Natural killer cell (primary cell): ENCODE results near the gene SBNO2. TPM values are rescaled to one million over a fixed set of nuclear protein-coding genes. Genes with fewer than 3 reads are reported as not detected.

ENCODE experiments used
- ATAC-seq, 3 donors: fragments of 150-1000 bp in 2 of 3; fragments of 200-7000 bp in 1 of 3; cut with Tn5 transposase; 1 replicate in 1 of 3; 2 replicates in 2 of 3; pipeline ENCODE4 v1.10.0; 2021; ENCODE audit warnings: mild to moderate bottlenecking in 2 of 3, moderate library complexity in 2 of 3
- DNase-seq, 2 donors: peaks; one replicate each; pipeline versions ENCODE4 v3.0.0 to v3.0.0-alpha.2; 2013 to 2021; ENCODE audit warnings: mixed read lengths in 1 of 2
- H3K27ac ChIP-seq: one replicate; pipeline ENCODE4 v1.5.1; 2013; ENCODE audit warnings: mild to moderate bottlenecking, low read length
- H3K27me3 ChIP-seq: one replicate; pipeline ENCODE4 v1.6.1; 2013; ENCODE audit warnings: low read length; ENCODE audit not compliant: control insufficient read depth, insufficient read depth
- H3K36me3 ChIP-seq: one replicate; pipeline ENCODE4 v1.6.1; 2013; ENCODE audit warnings: low read length; ENCODE audit not compliant: control insufficient read depth, insufficient read depth
- H3K4me1 ChIP-seq: one replicate; pipeline ENCODE4 v1.6.1; 2013; ENCODE audit warnings: low read length; ENCODE audit not compliant: control insufficient read depth, insufficient read depth
- H3K4me3 ChIP-seq: one replicate; pipeline ENCODE4 v1.5.1; 2013; ENCODE audit warnings: low read length
- H3K9me3 ChIP-seq: one replicate; pipeline ENCODE4 v1.6.1; 2013; ENCODE audit warnings: low read length; ENCODE audit not compliant: control insufficient read depth, insufficient read depth
- H3K27ac Mint-ChIP-seq, 2 donors: one replicate each; pipeline ENCODE4 v1.8.0; 2022; ENCODE audit warnings: mild to moderate bottlenecking in 2 of 2, mixed read lengths in 2 of 2, moderate library complexity in 1 of 2
- H3K27me3 Mint-ChIP-seq, 2 donors: one replicate each; pipeline ENCODE4 v1.8.0; 2022; ENCODE audit warnings: low read depth in 2 of 2, mixed read lengths in 2 of 2
- H3K36me3 Mint-ChIP-seq: one replicate; pipeline ENCODE4 v1.8.0; 2022; ENCODE audit warnings: mixed read lengths
- H3K4me1 Mint-ChIP-seq, 2 donors: one replicate each; pipeline ENCODE4 v1.8.0; 2022; ENCODE audit warnings: mixed read lengths in 2 of 2
- H3K4me3 Mint-ChIP-seq: one replicate; pipeline ENCODE4 v1.8.0; 2022; ENCODE audit warnings: mild to moderate bottlenecking, moderate library complexity, mixed read lengths
- H3K9me3 Mint-ChIP-seq, 2 donors: one replicate each; pipeline ENCODE4 v1.8.0; 2022; ENCODE audit warnings: mixed read lengths in 2 of 2
- CTCF ChIP-seq: fragments of 200-600 bp; IDR thresholded peaks from one replicate; pipeline ENCODE4 v1.8.0; 2022; ENCODE audit warnings: antibody characterized with exemption
- WGBS: methylation state at CpG from one replicate; pipeline ENCODE4 v1.1.7; 2013; ENCODE audit warnings: missing lambda C conversion rate; ENCODE audit not compliant: insufficient coverage; 5-methylcytosine and 5-hydroxymethylcytosine counted together
- intact Hi-C: fragments of 100-400 bp; cut with micrococcal nuclease; formaldehyde crosslinking; loops from one replicate; pipeline ENCODE4 v1.14.2; 2022
- total RNA-seq, 4 donors: library from RNA; stranded (reverse); fragments of 120-200 nt in 1 of 4; gene quantifications; one replicate each; pipeline versions ENCODE4 v1.2.3 to v1.2.4, GENCODE V29; 2013 to 2022

Gene SBNO2
- total RNA-seq, 3 donors from 2014 or later (not counting 1 experiment from before 2014, with no cell fraction given), result 92.0 to 106 (median 94.3) TPM

DNA sequence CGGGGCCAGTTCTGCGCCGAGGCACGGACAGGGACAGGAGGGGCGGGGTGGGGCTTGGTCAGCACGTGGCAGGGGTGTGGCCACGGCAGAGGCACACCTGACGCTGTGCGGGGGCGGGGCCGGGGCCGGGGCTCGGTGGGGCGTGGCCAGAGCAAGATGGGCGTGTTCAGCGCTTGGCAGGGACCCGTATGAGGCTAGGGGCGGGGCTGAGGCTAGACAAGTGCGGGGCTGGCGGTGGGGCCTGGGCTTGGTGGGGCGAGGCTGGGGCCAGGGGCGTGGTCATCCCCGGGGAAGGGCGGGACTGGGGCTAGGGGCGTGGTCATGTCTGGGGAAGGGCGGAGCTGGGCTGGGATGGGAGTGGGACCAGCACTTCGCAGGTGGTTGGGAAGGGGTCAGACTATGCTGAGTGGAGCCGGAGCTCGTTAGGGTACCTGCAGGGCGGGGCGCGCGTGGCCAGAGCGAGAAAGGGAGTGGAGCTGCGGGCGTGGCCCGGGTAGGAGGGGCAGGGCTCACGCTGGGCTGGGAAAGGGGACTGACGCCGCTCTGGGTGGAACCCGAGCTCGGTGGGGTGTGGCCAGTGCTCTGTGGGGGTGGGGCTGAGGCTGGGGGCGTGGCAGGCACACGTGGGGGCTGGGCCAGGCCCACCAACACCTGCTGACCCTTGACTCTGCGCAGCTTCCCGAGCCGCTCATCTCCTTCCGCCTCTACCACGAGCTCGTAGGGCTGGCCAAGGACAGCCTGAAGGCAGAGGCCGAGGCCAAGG lies 91.7 kb downstream of the SBNO2 start:
- ATAC-seq, result peak; percentile 41 to 67 (median 43)
- no peak for TF ChIP-seq CTCF
- no peaks in the 10 kb centered on the region for H3K9me3 ChIP-seq
- peak overlapping the region; percentile 8 for H3K27ac ChIP-seq
- intact Hi-C loops, result no loop called here
- H3K36me3 ChIP-seq, result peaks cover 87% of the 10 kb centered on the region
- Mint-ChIP-seq H3K27ac (no peak overlapping the region), H3K4me1 (peaks cover 6 to 14% of the 10 kb centered on the region in 2 donors), H3K27me3 (no peaks in the 10 kb centered on the region), H3K9me3 (no peaks in the 10 kb centered on the region), H3K36me3 (no peaks in the 10 kb centered on the region), H3K4me3 (no peak overlapping the region)
- no peaks in the 10 kb centered on the region for H3K27me3 ChIP-seq
- H3K4me1 ChIP-seq, result peaks cover 69% of the 10 kb centered on the region
- H3K4me3 ChIP-seq, result no peak overlapping the region
- peak in 1 of 2 donors; percentile 93 for DNase-seq
- 76% methylated on average over 51 of the region's 51 CpGs for WGBS

- Mint-ChIP-seq H3K27me3 (no peaks in the 10 kb centered on the region), H3K36me3 (no peaks in the 10 kb centered on the region), H3K27ac (peak overlapping the region in 1 of 2 donors; percentile 57), H3K4me3 (no peak overlapping the region), H3K9me3 (no peaks in the 10 kb centered on the region), H3K4me1 (peaks cover 12 to 20% of the 10 kb centered on the region in 2 donors)
- TF ChIP-seq CTCF, result no peak
- ATAC-seq (no peak), DNase-seq (peak in 1 of 2 donors; percentile 23)
- Histone ChIP-seq H3K27me3 (no peaks in the 10 kb centered on the region), H3K4me1 (peaks cover 69% of the 10 kb centered on the region), H3K9me3 (no peaks in the 10 kb centered on the region), H3K4me3 (no peak overlapping the region), H3K36me3 (peaks cover 82% of the 10 kb centered on the region), H3K27ac (no peak overlapping the region)
- intact Hi-C loops, result no loop called here
- WGBS, result 96% methylated on average over 58 of the region's 58 CpGs
Observed at GRCh38 chr19:1081301-1082164, 92.5 kb downstream of the SBNO2 start.

DNA sequence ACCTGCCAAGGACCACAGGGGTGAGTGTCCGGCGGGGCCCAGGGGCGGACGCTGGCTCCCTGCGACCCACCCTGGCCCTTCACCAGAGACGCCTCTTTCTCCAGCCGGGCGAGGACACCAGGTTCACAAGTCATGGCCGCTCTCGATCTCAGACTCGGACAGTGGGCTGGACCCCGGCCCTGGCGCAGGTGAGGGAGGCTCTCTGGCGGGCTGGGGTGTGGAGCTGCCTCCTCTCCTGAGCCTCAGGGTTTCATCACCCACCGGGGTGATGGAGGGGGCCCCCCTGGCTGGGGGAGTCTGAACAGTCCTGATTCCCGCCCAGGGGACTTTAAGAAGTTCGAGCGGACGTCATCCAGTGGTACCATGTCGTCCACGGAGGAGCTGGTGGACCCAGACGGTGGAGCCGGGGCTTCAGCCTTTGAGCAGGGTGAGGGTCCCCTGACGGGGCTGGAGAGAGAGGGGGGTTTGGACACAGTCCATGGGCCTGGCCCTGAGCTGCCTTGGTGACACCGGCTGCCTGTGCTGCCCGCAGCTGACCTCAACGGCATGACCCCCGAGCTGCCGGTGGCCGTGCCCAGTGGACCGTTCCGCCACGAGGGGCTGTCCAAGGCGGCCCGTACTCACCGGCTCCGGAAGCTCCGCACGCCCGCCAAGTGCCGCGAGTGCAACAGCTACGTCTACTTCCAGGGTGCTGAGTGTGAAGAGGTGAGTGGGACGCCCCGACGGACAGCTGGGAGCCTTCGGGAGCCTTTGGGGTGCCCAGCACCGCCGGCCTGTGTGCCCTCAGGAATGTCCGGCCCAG lies 93.5 kb downstream of the SBNO2 start:
- intact Hi-C loops, result no loop called here
- DNase-seq, result peak in 1 of 2 donors; percentile 38
- H3K4me3 Mint-ChIP-seq, result no peak overlapping the region
- no peak overlapping the region for H3K4me3 ChIP-seq
- peaks cover 80% of the 10 kb centered on the region for H3K36me3 ChIP-seq
- no peaks in the 10 kb centered on the region for H3K27me3 Mint-ChIP-seq
- TF ChIP-seq CTCF, result no peak
- 96% methylated on average over 50 of the region's 50 CpGs for WGBS
- ATAC-seq, result no peak
- H3K9me3 ChIP-seq, result no peaks in the 10 kb centered on the region
- H3K4me1 Mint-ChIP-seq, result peaks cover 18 to 25% of the 10 kb centered on the region in 2 donors
- H3K27ac ChIP-seq, result no peak overlapping the region
- H3K9me3 Mint-ChIP-seq, result no peaks in the 10 kb centered on the region
- H3K27me3 ChIP-seq, result no peaks in the 10 kb centered on the region
- H3K36me3 Mint-ChIP-seq, result peaks cover 5% of the 10 kb centered on the region
- peak overlapping the region in 1 of 2 donors; percentile 57 for H3K27ac Mint-ChIP-seq
- peaks cover 72% of the 10 kb centered on the region for H3K4me1 ChIP-seq
